NCI-H69 (cell line): Measurements from ENCODE around the gene PABPN1L.
"Not testable (repeated sequence)": the region's sequence is repeated elsewhere in the genome, so short reads cannot be mapped to it uniquely, and the experiment has no call there.

Experiments used
- DNase-seq: peaks from one replicate; lab custom pipeline; 2025; lab: John Stamatoyannopoulos, UW

PABPN1L gene

DNA sequence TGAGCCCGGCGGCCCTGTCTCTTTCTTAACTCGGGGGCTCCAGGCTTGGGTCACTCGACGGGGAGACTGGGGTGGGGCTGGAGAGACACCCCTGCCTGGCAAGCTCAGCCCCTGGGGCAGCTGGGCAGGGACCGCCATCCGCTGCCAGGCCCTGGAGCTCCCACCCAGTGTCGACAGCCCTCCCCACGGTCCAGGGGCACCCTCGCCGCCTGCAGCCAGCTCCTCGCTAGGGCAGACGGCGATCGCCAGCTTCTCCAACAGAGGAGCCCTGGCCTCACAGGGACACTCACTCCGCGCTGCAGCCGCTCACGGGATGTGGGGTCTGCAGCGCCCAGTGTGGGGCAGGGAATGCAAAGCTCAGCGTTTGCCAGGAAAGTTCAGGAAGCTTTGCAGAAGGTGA lies 38.7 kb downstream of the PABPN1L start:
- no peak for DNase-seq

- no peak for DNase-seq
These were observed 40.2 kb downstream of the PABPN1L start for GRCh38 chr16:88826070-88826840.

DNA sequence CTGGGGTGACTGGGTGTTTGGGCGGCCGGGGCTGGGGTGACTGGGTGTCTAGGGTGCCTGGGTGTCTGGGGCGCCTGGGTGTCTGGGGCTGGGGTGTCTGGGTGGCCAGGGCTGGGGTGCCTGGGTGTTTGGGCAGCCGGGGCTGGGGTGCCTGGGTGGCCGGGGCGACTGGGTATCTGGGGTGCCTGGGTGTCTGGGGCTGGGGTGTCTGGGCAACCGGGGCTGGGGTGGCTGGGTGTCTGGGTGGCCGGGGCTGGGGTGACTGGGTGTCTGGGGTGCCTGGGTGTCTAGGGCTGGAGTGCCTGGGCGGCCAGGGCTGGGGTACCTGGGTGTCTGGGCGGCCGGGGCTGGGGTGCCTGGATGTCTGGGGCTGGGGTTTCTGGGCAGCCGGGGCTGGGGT lies 41.3 kb downstream of the PABPN1L start:
- DNase-seq, result no peak

- peak; percentile 8 for DNase-seq
These were observed 42.0 kb downstream of the PABPN1L start for GRCh38 chr16:88824256-88825077.

DNA sequence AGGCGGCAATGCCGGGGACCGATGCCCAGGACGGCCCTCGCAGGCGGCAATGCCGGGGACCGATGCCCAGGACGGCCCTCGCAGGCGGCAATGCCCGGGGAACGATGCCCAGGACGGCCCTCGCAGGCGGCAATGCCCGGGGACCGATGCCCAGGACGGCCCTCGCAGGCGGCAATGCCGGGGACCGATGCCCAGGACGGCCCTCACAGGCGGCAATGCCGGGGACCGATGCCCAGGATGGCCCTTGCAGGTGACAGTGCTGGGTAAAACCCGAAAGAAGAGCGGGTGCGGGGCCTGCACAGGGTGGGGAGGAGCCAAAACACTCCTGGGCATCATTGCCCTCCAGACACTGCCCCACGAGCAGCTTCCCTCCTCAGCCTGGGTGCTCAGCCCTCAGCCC lies 42.8 kb downstream of the PABPN1L start:
- not testable (repeated sequence) for DNase-seq

DNA sequence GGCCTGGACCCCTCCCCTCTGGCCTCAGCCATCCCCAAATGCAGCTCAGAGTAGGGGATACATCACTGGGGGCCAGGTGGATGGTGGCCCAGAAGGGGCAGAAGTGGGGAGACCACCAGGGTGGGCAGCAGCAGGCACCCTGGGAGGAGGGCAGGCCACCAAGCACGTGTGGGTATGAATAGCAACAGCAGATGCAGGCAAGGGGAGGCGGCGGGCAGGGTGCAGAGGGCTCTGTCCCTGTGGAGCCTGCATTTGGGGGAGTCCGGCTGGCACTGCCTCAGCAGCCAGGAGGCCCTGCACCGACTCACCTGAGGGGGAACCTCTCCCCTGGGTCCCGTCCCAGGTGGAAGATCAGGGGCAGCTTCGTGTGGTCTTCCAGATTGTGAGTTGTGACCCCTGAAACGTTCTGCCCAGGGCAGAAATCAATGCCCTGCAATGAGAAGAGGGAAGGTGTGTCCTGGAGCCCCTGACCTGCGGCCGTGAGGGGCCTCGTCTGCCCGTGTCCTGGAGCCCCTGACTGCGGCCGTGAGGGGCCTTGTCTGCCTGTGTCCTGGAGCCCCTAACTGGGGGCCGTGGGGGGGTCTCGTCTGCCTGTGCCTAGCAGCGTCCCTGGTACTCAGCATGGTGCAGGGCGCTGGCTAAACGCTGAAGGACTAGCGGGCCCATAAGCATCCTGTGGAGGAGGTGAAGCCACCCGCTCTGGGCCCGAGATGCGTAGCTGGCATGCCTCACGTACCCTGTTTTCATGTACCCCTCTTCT lies 44.0 kb downstream of the PABPN1L start:
- no peak for DNase-seq

- no peak for DNase-seq
These were observed 45.2 kb downstream of the PABPN1L start for GRCh38 chr16:88821168-88821850.

DNA sequence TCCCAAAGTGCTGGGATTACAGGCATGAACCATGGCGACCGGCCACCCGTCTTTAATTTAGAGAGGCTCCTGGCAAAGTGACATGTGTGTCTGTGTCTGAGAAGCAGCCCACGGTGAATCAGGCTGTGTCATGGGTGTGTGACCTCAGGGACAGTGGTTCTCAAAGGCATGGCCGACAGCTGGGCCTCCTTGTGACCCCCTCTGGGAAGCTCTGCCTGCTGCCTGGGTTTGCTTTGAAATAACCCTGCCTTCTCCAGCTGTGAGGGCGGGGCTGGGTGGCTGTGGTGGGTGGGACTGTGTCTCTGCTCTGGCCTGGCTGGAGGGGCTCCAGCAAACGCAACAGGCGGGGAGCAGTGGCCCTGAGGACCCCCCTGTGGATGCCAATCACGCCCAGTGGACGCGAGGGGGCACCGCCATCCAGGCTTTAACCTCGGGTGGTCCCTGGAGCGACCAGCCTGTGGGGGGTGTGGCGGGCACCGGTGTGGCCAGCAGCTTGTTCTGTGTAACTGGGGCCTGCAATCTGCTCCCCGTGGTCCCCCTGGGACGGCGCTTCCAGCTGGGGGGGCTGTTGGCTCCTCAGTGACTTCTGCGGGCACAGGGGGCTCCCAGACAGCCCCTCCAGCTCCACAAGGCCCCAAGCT lies 46.0 kb downstream of the PABPN1L start:
- DNase-seq, result no peak

GRCh38 chr16:88819126-88819525 lies 47.3 kb downstream of the PABPN1L start:
- DNase-seq, result no peak

DNA sequence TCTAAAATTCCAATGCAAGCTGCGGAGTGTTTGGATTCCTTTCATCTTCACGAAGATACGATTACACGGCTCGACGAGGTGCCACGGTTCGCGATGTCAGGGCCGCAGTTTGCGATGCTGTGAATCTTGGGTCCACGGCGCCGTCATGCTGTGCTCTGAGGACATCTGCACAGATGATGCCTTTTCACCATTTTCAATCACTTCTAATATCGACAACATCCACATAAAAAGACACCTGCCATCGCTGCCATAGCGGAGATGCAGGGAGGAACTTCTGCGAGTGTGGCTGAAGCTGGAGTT lies 47.9 kb downstream of the PABPN1L start:
- no peak for DNase-seq

GRCh38 chr16:88817785-88818574 lies 48.5 kb downstream of the PABPN1L start:
- DNase-seq, result no peak

DNA sequence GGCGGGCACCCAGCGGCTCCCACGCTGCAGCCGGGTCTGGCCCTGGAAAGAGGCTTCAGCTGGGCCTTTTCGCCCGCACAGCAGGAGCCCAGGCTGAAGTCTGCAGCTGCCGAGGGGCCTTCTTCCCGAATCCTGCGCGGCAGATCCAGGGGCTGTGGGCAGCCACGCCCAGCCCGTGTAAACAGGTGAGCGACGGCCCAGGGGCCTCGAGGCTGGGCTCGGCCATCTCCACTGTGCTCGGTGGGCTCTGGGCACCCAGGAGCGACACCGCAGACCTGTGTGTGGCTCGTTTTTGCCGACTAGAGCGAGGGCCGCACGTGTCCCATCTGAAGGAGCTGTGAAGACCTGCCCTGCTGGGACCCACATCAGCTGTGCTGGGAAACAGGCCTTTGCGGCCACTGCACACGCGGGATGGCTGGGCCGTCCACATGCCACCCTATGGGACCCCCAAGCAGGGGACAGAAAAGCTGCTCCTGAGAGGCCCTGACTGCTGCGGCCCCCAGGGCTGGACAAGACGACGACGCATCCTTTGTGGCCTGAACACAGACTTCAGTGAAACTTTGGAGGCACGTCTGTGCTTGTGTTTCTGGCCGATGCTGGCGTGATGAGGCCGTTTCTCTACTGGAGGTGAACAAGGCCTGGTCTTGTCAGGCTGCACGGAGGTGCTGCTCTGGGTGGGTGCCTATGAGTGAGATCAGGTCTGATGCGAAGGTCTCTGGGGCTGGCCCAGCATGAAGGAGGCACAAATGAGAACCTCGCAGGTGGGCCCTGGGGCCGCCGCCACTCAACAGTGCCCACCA lies 49.5 kb downstream of the PABPN1L start:
- no peak for DNase-seq

GRCh38 chr16:88815901-88816589 lies 50.4 kb downstream of the PABPN1L start:
- peak; percentile 53 for DNase-seq

DNA sequence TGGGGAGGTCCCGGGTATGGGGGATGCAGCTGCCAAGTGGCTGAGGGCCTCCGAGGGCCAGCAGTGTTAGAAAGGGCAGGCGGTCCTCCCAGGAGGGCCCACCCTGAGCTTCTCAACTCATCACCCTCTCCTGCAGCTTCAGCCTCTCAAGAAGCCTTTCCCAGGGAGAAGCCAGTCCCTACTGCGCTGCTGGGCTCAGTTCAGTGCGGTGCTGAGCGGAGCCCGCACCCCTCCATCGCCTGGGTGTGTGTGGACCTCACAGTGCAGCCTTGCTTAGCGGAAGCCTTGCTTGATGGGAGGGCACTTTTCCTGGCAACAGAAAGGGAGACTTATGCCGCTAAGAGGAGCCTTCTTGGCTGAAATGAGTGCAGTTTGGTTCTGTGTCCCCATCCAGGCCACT lies 51.2 kb downstream of the PABPN1L start:
- no peak for DNase-seq

GRCh38 chr16:88814144-88814502 lies 52.3 kb downstream of the PABPN1L start:
- DNase-seq, result no peak
